ENCODE measurements around the gene PDE10A.
"Not testable (repeated sequence)": the region's sequence is repeated elsewhere in the genome, so short reads cannot be mapped to it uniquely, and the experiment has no call there.

The PDE10A gene

DNA sequence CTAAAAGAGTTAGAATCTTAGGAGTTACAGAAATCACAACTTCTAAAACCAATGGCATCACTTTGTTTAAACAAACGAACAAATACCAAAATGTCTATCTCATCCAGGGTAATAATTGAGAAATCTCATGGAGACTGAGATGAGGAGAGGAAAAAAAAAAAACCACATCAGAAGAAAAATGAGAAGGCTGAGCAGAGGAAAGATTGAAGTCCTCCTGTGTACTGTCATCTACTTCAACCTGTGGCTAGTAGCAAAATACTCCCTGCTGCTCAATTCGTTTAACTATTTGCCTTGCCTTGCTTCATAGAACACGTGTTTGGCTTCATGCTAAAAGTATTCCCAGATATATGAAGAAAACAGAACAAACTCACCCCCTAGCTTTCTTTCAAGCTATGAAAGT, 143.7 kb downstream of the PDE10A start:
- no peak for DNase-seq

DNA sequence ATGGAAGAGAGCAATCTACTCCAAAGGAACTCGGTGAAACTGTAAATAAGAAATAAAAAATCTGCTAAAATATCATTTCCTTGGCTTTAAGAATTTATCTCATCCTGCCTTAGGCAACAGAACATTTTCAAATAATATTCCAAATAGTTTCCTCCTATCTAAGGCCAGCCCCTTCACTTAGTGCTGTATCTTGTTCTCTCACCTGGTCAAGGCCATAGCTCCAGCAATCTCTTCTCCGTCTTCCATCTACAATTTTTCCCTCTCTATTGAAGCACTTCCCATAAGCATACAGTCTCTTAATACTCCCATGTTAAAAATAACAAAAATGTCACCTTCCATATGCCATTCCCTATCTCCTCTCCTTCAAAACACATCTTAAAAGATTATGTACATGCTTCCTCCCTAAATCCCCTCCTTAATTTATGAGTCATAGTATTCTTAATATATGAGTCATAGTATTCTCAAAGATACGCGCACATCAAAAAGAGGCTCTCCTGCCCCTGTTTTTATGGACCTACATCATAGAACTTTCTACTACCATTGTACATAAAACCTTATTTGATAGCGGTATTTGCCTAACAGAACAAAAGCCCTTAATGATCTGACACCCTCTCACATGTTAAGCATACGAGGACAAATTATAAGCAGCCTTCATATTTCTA, 146.9 kb downstream of the PDE10A start:
- no peak for DNase-seq

DNA sequence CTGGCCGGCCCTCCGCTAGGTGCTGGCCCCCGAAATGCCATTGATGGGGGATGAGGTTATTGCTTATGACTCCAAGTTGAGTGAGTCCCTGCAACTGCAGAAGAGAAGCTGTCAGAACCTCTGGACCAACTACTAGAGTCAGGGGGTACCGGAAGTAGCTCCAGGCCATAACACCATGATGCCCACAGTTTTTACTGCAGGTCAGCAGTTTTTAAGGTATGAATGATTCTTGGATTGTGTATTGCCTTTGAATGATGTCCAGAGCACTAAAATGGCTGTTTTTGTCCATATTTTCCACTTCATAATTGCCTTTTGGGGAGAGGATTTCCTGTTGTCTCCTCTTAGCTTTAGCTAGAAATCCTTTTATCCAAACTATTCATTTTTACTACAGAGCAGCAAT, 148.4 kb downstream of the PDE10A start:
- no peak for DNase-seq

DNA sequence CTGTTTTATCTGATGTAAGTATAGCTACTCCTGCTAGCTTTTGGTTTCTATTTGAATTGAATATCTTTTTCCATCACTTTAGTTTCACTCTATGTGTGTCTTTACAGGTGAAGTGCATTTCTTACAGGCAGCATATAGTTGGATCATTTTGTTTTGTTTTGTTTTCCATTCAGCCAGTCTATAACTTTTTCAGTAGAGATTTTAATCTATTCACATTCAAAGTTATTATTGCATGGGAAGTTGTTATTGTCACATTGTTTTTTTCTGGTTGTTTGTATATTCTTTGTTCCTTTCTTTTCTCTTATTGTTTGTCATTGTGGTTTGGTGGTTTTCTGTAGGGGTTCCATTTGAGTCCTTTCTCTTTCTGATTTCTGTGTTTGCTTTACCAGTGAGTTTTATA, 151.2 kb downstream of the PDE10A start:
- DNase-seq = no peak

DNA sequence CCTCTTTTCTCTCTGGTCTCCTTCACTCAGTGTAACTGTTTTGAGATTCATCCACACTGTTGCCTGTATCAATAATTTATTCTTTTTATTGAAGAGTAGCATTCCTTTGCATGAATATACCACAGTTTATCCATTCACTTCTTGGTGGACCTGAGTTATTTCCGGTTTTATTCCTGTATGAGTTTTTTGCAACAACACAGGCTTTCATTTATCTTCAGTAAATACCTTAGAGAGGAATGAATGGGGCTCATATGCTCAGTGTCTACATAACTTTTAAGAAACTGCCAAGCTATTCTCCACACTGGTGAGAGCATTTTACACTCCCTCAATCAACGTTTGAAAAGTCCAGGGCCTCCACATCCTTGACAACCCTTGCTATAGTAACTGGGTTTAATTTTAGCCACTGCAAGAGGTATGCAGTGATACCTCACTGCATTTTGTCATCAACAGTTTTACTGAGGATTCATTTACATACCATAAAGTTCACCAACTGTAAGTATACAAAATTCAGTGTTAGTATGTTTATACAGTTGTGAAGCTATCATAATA, 154.6 kb downstream of the PDE10A start:
- no peak for DNase-seq

DNA sequence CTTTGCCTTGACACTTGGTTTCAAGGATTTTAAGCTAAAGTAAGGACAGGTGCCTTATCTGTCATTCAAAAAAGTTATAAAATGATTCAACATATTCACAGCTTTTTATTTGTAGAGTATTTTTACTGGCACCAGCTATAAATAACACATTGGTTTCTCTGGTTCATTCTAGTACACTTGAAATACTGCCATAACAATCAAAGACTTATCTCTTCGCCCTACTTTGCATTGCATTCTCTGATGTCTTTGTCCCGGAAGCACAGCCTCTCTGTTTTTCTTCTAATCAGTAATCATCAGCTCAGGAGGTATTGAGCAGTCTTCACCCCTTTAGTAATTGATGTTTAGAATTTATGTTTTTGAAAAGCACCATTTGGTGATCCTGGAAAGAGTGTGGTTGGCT, 156.4 kb downstream of the PDE10A start:
- no peak for DNase-seq

DNA sequence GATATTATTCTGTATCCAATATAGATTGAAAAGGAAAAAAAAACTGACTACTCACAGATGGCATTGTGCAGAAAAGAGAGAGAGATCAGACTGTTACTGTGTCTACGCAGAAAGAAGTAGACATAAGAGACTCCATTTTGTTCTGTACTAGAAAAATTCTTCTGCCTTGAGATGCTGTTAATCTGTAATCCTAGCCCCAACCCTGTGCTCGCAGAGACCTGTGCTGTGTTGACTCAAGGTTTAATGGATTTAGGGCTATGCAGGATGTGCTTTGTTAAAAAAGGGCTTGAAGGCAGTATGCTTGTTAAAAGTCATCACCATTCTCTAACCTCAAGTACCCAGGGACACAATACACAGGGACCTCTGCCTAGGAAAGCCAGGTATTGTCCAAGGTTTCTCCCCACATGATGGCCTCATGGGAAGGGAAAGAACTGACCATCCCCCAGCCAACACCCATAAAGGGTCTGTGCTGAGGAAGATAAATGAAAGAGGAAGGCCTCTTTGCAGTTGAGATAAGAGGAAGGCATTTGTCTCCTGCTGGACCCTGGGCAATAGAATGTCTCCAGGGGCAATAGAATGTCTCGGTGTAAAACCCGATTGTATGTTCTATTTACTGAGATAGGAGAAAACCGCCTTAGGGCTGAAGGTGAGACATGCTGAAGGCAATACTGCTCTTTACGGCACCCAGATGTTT, 162.7 kb downstream of the PDE10A start:
- DNase-seq = not testable (repeated sequence)

DNA sequence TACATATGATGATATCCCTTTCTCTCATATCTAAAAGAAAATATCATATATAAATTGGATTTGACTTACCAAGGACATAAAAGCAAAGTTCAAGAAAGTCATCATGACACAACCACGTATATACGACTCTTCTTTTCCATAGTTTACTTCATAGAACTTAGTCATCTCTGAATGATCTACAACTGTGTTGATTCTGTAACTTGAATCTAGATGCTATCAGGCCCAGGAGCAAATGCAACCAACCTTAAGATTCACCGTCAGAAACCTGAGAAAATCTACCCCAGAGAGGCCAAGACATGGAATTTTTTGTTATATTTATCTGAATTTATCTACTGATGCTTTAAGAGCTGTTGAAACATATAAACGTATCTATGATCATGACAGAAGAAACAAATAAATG, 165.6 kb downstream of the PDE10A start:
- DNase-seq = no peak

DNA sequence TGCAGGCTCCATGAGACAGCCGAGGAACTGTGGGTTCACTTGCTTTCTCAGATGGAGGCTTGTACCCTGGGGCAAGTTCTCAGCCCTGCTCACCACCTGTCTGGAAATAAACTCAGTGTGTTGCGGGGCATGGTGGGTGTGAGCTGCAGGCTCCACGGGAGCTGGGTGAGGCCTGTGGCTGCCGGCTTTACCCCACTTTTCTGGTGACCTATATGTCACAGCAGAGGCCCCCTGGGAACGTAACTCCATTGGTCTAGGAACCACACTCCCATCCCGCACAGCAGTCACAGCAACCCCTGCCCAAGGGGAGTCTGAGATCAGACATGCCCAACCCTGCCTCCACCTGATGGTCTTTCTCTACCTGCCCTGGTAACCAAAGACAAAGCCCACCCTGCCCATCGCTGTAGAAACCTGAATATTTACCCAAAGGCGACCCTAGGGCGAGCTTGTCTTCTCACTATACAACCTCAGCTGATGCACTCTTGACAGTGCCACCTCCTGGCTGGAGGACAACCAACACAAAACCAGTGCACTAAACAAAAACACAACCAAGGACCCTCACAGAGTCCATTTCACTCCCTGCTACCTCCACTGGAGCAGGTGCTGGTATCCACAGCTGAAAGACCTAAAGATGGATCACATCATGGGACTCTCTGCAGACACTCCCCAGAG, 174.3 kb downstream of the PDE10A start:
- no peak for DNase-seq

DNA sequence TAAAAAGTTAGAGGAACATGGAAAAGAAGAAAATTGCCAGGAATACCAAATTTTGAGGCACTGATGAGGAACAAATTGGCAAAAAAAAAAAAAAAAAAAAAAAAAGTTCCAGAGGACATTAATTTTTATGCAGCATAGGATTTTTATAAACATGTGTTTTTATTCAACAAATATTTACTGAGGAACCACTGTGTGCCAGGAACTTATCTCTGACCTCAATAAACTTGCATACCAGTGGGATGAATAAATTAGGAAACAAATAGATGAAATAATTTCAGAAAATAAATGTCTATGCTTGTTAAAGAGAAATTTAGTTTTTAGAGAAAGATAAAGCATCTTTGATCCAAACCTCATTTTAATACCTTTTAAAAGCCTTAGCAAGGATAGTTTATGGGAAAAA, 175.1 kb downstream of the PDE10A start:
- no peak for DNase-seq

DNA sequence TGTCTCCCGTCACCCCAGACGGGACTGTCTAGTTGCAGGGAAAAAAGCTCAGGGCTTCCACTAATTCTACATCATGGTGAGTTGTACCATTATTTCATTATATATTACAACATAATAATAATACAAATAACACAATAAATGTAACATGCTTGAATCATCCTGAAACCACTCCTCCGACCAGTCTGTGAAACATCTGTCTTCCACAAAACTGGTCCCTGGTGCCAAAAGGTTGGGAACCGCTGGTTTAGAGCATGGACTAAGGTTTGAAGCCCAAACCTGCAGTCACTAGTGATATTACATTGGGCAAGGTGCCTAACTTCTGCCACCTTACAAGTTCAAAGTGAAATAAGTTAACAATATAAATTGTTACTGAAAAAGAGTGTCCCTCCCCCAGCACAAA, 175.7 kb downstream of the PDE10A start:
- DNase-seq = no peak

DNA sequence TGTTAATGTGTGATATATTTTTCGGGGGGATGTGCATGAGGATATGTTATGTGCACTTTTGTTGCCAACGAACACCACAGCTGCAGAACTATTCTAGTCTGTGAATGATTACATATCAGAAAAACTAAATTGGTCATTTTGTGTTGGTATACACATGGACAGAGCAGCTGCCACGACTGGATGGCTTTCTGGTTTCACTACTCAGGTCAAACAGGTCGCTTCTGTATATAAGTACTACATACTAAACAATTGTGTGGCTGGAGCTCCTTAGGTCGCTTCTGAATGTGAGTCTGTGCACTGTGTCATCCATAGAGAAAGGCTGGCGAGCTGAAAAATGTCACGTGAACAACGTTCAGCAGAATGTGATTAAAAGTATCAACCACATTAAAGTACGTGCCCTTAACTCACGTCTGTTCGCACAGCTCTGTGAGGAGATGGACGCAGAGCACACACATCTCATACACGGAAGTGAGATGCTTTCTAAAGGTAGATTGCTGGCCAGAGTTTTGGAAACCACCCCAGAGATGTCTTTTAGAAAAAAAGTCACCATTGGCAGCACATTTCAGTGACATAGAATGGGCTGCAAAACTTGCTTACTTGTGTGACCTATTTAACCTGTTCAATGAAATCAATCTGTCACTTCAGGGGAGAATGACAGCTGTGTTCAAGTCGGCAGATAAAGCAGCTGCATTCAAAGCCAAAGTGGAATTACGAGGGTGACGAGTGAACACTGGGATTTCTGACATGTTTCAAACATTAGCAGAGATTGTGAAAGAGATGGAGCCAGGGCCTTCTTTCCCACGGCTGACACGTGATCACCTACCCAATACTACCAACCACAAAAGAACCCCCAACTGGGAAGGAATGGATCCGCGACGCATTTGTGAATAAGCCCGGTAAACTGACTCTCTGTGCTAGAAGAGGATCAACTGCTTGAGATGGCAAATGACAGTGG, 176.6 kb downstream of the PDE10A start:
- DNase-seq = no peak

DNA sequence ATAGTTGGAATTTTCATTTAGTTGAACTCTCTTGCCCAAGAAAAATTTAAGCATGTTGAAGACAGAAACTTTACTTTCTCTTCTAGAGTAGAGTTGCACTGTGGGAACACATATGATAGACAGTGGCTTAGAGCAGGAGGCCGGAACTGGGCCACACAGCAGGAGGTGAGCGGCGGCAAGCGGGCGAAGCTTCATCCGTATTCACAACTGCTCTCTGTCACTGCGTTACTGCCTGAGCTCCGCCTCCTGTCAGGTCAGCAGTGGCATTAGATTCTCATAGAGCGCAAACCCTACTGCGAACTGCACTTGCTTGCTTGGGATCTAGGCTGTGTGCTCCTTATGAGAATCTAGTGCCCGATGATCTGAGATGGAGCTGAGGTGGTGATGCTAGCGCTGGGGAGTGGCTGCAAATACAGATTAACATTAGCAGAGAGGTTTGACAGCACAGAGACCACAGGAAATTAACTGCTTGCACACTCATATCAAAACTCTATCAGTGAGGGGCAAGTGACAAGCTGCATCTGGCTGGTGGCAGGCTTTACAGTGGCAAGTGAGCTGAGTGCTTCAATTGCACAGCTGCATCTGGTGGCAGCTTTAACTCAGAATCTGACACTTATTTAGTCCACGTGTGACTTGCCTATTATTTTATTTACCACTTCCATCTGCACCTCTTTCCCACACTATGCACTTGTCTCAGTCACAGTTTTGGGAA, 178.7 kb downstream of the PDE10A start:
- DNase-seq = no peak

DNA sequence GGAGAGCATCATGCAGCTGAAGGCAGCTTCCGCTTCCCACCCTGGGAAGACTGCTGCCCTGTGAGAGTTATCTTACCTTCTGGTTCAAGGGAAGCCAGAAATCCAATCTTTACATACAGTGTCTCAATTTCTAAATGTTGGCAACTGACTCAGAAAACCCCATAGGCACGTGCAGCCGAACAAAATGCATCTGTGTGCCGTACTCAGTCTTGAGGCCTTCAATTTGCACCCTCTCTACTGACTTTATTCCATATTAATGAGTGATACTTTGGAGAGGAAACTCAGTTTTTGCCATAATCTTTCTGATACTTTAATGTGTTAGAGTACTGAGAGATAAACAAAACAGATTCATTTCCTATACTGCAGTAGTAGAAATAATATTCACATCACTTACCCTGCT, 181.1 kb downstream of the PDE10A start:
- no peak for DNase-seq

DNA sequence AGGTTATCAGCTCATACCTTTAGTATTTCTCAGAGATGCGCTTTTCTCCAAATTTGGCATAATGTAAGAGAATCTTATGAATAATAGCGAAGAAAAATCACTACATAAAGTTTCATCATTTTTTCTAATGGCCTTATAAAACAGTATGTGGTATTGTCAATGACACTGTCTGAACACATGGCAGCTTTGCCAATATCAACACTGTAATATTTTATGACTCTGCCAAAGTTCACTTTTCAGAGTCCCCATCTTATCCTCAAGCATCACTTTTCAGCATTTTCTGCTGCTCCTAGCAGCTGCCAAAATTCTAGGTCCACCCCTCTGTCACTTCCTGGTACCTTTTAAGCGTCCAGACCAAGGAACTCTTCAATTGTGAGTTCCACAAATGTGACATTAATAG, 182.1 kb downstream of the PDE10A start:
- DNase-seq = no peak

DNA sequence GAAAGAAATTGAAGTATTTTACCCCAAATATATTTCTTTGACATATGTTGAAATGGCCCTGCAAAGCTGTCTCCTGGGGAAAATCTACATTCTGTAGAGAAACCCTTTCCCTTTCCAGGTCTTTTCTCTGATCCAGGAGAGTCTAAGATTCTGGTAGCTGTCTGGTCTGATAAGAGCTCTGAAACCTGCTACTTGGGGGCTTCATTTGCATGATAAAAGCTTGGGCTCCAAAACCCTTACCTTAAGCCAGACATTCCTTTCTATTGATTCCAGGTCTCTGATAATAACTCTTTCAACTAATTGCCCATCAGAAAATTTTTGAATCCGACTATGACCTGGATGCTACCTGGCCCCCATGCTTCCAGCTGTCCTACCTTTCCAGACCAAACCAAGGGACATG, 184.5 kb downstream of the PDE10A start:
- no peak for DNase-seq

DNA sequence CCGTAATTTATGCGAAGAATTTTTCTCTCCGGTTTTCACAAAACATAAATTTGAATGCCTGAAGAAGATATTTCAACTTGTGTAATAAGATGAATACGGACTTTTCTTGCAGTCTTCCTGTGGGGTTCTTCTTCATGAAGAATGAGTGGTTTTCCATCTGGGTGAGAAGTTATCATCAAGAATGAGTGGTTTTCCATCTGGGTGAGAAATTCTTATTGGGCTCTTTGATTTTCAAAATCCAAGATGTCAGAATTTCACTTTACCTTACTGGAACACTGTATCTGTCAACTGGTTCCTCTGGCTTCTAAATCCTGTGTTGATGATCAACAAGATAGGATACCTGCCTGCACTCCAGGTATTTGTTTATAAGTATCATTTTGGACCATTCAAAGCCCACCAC, 193.6 kb downstream of the PDE10A start:
- DNase-seq = no peak

DNA sequence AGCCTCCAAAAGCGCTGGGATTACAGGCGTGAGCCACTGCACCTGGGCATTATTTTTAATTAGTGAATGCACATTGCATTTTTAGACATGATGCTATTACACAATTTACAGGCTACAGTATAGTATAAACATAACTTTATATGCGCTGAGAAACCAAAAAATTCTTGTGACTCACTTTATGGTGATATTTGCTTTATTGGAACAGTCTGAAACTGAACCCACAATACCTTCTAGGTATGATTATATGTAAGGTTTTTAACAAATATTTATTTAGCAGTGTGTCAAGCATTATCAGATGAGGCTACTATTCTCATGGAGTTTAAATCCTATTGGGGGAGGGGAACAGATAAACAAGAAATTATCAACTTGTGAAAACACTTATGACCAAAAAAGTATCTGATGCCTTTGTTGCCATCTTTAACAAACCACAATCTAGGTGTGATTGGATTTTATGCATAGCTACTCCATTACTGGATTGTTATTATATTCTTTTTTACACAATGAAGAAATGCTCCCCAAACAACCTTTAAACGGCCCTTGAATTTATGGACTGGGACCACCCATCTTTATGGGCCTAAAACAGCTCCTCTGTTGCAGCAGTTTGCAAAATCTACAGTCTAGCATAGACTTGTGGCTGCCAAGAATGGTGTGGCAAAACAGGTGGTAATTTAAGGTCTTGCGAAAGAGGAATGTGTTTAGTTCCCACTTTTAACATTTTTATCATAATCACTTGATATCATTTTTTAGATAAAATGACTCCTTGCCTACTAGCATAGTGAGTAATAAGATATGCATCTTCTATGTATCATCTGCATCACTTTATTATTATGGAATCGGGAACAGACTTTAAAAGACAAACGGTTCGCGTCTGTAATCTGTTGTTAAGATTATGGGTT, 194.5 kb downstream of the PDE10A start:
- no peak for DNase-seq

DNA sequence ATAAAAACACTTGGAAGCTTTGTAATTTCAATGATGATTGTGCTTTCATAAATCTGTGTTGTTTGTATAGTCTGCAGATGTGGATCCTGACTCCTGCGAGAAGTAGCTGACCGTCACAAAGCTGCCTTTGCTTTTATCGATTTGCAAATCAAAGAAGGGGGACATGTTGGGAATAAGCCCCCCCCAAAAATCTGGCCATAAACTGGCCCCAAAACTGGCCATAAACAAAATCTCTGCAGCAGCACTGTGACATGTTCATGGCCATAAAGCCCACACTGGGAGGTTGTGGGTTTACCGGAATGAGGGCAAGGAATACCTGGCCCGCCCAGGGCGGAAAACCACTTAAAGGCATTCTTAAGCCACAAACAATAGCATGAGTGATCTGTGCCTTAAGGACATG, 199.5 kb downstream of the PDE10A start:
- DNase-seq = not testable (repeated sequence)

DNA sequence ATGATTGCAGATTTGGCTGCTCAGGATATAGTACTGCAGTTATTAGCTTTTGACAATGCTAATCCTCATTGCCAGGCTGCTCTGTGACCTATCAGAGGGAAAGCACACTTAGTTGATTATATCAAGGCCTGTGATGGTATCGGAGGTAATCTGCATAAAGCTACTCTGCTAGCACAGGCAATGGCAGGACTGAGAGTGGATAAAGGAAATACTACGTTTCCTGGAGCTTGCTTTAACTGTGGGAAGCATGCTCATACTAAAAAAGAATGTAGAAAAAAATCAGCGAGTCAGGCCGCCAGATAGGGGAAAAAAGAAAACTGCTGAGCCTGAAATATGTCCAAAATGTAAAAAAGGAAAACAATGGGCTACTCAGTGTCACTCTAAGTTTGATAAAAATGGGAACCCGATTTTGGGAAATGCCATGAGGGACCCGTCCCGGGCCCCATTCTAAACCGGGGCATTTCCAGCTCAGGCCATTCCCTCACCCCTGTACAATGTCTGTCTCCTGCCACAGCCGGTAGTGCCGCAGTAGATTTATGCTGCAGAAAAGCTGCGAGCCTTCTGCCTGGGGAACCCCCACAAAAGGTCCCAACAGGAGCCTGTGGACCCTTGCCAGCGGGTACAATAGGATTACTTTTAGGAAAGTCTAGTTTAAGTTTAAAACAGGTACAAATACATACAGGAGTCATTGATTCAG, 203.3 kb downstream of the PDE10A start:
- DNase-seq = not testable (repeated sequence)
